PC-9 (cell line): ENCODE measurements around the gene NAA15.

Source experiments
- CTCF ChIP-seq: fragments of 200-600 bp; sonication (generic); conservative IDR thresholded peaks from 2 replicates; pipeline ENCODE4 v1.6.1; 2017; ENCODE audit warnings: mixed run types, antibody characterized with exemption, mild to moderate bottlenecking, moderate library complexity
- EZH2 ChIP-seq: fragments of 200-600 bp; sonication (generic); IDR thresholded peaks from 2 replicates; pipeline ENCODE4 v1.8.0; 2017; ENCODE audit warnings: antibody characterized with exemption, low read depth

DNA sequence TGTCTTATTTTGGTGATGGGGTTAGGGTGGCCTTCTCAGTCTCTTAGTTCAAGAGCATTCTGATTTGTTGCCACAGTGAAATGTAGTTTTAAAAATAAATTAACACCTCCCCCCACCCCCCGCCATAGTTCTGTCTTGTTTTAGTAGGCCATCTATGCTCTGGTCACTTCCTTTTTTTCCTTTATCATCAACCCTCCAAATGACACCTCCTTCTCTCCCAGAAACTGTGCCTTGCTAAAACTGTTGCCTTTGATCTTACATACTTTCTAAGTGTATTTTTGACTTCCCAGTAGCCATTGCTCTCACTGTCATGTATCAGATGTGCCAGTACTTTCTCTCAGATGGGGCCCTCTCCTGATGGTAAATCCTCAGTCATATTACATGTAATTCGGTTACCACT lies 15.4 kb downstream of the NAA15 start:
- TF ChIP-seq CTCF (no peak), EZH2 (no peak)
